Right lobe of liver (tissue), 6 donors: ENCODE data around the gene SMIM28. TPM values are rescaled to one million over a fixed set of nuclear protein-coding genes. Genes with fewer than 3 reads are reported as not detected.

Source experiments
- ATAC-seq, 4 donors: fragments of 200-7000 bp; cut with Tn5 transposase; one replicate each; pipeline ENCODE4 v1.9.1; 2020; ENCODE audit warnings: mild to moderate bottlenecking in 4 of 4, moderate library complexity in 4 of 4
- DNase-seq, 3 donors: peaks; one replicate each; pipeline ENCODE4 v3.0.0-alpha.2; 2020
- H3K27ac ChIP-seq, 3 donors: fragments of 200-600 bp; one replicate each; pipeline ENCODE4 v1.8.0; 2022
- H3K27me3 ChIP-seq, 2 donors: fragments of 200-600 bp; one replicate each; pipeline ENCODE4 v1.8.0; 2022
- H3K36me3 ChIP-seq, 4 donors: fragments of 200-600 bp; sonication (generic) in 1 of 4; one replicate each; pipeline versions ENCODE4 v1.5.1 to v1.8.0; 2017 to 2022; ENCODE audit warnings: control low read depth in 1 of 4
- H3K4me1 ChIP-seq, 4 donors: fragments of 200-600 bp; sonication (generic) in 1 of 4; one replicate each; pipeline versions ENCODE4 v1.5.1 to v1.8.0; 2017 to 2022; ENCODE audit warnings: control low read depth in 1 of 4
- H3K4me3 ChIP-seq, 3 donors: fragments of 200-600 bp; one replicate each; pipeline ENCODE4 v1.8.0; 2022
- H3K9me3 ChIP-seq, 4 donors: fragments of 200-600 bp; sonication (generic) in 1 of 4; one replicate each; pipeline versions ENCODE4 v1.5.1 to v1.8.0; 2017 to 2022; ENCODE audit warnings: control low read depth in 1 of 4
- CTCF ChIP-seq, 4 donors: fragments of 200-600 bp in 3 of 4; fragments of 450-650 bp in 1 of 4; IDR thresholded peaks; one replicate each; pipeline versions ENCODE4 v1.5.1 to v1.8.0; 2016 to 2022; ENCODE audit warnings: antibody characterized with exemption in 4 of 4, mild to moderate bottlenecking in 2 of 4
- POLR2A ChIP-seq: fragments of 450-650 bp; IDR thresholded peaks from one replicate; pipeline ENCODE4 v1.6.1; 2017; ENCODE audit warnings: antibody characterized with exemption, mild to moderate bottlenecking
- WGBS: methylation state at CpG from one replicate; pipeline ENCODE4 v1.1.6; 2018; ENCODE audit warnings: low coverage, low lambda C conversion rate; ENCODE audit not compliant: insufficient coverage; ENCODE audit errors: missing lambda C conversion rate; 5-methylcytosine and 5-hydroxymethylcytosine counted together
- intact Hi-C, 2 donors: fragments of 100-400 bp; cut with DNase I; formaldehyde crosslinking; loops; one replicate each; pipeline versions ENCODE4 v1.11.2 to v1.14.1; 2022
- total RNA-seq, 6 experiments: library from RNA; depleted of rRNA in 2 of 6; stranded (reverse); fragments of >200 nt in 2 of 6; fragmentation: NEBNext Ultra II Directional in 3 of 6; extraction: Animal tissue kit (Norgen Biotek cat#: 25700) in 3 of 6; gene quantifications; one replicate each; pipeline versions ENCODE4 v1.1.0 to v1.2.4, GENCODE V29; 2016 to 2023
- donor health status: DM: no; HTN: yes; CAD: no.
- donor health status: DM: no; HTN: no; CAD: no.
- donor health status: DM: no; HTN: no; CAD: no.
- donor health status: DM: no; HTN: yes; CAD: no.
- donor health status: DM: no; HTN: yes; CAD: no.

Gene SMIM28
- total RNA-seq, 6 experiments from 2014 or later, result not detected

- no peak for ATAC-seq
- WGBS, result 93% methylated on average over 5 of the region's 5 CpGs
- H3K36me3 ChIP-seq, result peaks cover 4 to 29% (median 15%) of the 10 kb centered on the region in 4 donors
- H3K4me3 ChIP-seq, result no peak overlapping the region
- no peaks in the 10 kb centered on the region for H3K9me3 ChIP-seq
- DNase-seq, result no peak
- H3K27ac ChIP-seq, result no peak overlapping the region
- intact Hi-C loops, result loop anchor here in 1 of 2 donors (10.0 kb wide), 1 partner anchor 290 kb away; no protein-coding TSS in a partner anchor
- H3K27me3 ChIP-seq, result no peaks in the 10 kb centered on the region
- peaks cover 0 to 16% (median 7%) of the 10 kb centered on the region in 4 donors for H3K4me1 ChIP-seq
- TF ChIP-seq CTCF (IDR thresholded peaks at IDR 0.05), result no peak
- no peak for TF ChIP-seq POLR2A
Measured at GRCh38 chr6:138415125-138415524, 37.4 kb downstream of the SMIM28 start.

GRCh38 chr6:138416206-138416605 is 38.5 kb downstream of the SMIM28 start:
- intact Hi-C loops, result loop anchor here in 1 of 2 donors (10.0 kb wide), 1 partner anchor 291 kb away; no protein-coding TSS in a partner anchor
- ATAC-seq, result no peak
- Histone ChIP-seq H3K9me3 (no peaks in the 10 kb centered on the region), H3K36me3 (peaks cover 4 to 29% (median 15%) of the 10 kb centered on the region in 4 donors), H3K27me3 (no peaks in the 10 kb centered on the region), H3K4me1 (peaks cover 0 to 16% (median 7%) of the 10 kb centered on the region in 4 donors), H3K4me3 (no peak overlapping the region), H3K27ac (no peak overlapping the region)
- DNase-seq, result no peak
- TF ChIP-seq POLR2A, result no peak
- no peak for TF ChIP-seq CTCF (IDR thresholded peaks at IDR 0.05)
- no CpG with 5 or more reads among the region's 4 CpGs for WGBS

GRCh38 chr6:138417493-138418117 is 39.9 kb downstream of the SMIM28 start:
- TF ChIP-seq POLR2A (no peak), CTCF (IDR thresholded peaks at IDR 0.05) (no peak)
- DNase-seq (no peak), ATAC-seq (no peak)
- Histone ChIP-seq H3K36me3 (peaks cover 0 to 17% (median 9%) of the 10 kb centered on the region in 4 donors), H3K4me1 (peaks cover 0 to 30% (median 14%) of the 10 kb centered on the region in 4 donors), H3K27me3 (no peaks in the 10 kb centered on the region), H3K27ac (no peak overlapping the region), H3K4me3 (no peak overlapping the region), H3K9me3 (no peaks in the 10 kb centered on the region)
- 75% methylated on average over 3 of the region's 3 CpGs for WGBS
- intact Hi-C loops, result loop anchor here in 1 of 2 donors (10.0 kb wide), 1 partner anchor 293 kb away; no protein-coding TSS in a partner anchor

GRCh38 chr6:138418118-138418742 is 40.5 kb downstream of the SMIM28 start:
- whole genome bisulfite sequencing, result 100% methylated on average over 1 of the region's 3 CpGs
- H3K9me3 ChIP-seq, result no peaks in the 10 kb centered on the region
- DNase-seq (no peak), ATAC-seq (no peak)
- H3K27me3 ChIP-seq, result no peaks in the 10 kb centered on the region
- H3K4me1 ChIP-seq, result peaks cover 0 to 36% (median 15%) of the 10 kb centered on the region in 4 donors
- H3K4me3 ChIP-seq, result no peak overlapping the region
- peaks cover 0 to 10% (median 4%) of the 10 kb centered on the region in 4 donors for H3K36me3 ChIP-seq
- no peak overlapping the region for H3K27ac ChIP-seq
- TF ChIP-seq CTCF (IDR thresholded peaks at IDR 0.05) (no peak), POLR2A (no peak)
- intact Hi-C loops, result loop anchor here in 1 of 2 donors (10.0 kb wide), 1 partner anchor 293 kb away; no protein-coding TSS in a partner anchor
